B cell (primary cell): Measurements from ENCODE around the gene NSDHL.

ENCODE experiments used
- EZH2 ChIP-seq: IDR thresholded peaks from 2 replicates; pipeline ENCODE4 v1.6.1; 2012; ENCODE audit warnings: borderline replicate concordance, low read depth, mild to moderate bottlenecking, moderate library complexity, low read length; ENCODE audit not compliant: insufficient read depth, poor library complexity, severe bottlenecking
- TF ChIP-seq, protein P1 (sequence below): fragments of 200-600 bp; IDR thresholded peaks from one replicate; pipeline ENCODE4 v1.8.0; 2022; ENCODE audit warnings: antibody characterized with exemption, mild to moderate bottlenecking

DNA sequence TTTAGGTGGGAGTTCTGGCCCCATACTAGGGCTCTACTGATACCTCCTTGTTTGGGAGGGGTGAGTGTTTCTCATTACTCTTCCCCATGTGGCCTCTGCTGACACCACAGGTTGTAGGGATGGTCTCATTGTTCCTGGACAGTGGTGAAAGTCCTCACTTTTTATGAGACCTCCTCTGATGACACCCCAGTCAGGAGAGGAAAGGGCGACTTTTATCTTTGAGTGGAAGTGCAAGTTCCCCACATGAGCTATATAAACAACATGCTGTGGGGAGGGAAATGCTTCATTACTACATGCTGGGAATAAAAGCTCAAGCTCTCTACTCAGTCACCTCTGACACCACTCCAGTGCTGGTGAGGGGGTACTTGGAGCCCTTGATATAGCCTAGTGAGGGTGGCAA, 31.9 kb upstream of the NSDHL start:
- TF ChIP-seq, protein P1, sequence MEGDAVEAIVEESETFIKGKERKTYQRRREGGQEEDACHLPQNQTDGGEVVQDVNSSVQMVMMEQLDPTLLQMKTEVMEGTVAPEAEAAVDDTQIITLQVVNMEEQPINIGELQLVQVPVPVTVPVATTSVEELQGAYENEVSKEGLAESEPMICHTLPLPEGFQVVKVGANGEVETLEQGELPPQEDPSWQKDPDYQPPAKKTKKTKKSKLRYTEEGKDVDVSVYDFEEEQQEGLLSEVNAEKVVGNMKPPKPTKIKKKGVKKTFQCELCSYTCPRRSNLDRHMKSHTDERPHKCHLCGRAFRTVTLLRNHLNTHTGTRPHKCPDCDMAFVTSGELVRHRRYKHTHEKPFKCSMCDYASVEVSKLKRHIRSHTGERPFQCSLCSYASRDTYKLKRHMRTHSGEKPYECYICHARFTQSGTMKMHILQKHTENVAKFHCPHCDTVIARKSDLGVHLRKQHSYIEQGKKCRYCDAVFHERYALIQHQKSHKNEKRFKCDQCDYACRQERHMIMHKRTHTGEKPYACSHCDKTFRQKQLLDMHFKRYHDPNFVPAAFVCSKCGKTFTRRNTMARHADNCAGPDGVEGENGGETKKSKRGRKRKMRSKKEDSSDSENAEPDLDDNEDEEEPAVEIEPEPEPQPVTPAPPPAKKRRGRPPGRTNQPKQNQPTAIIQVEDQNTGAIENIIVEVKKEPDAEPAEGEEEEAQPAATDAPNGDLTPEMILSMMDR = no peak
- no peak for TF ChIP-seq EZH2
